HG02870 (cell line): ENCODE data around the gene GPC2.

Experiments used
- ATAC-seq: cut with Tn5 transposase; IDR thresholded peaks from one replicate; pipeline ENCODE4 v1.9.1; 2021; ENCODE audit warnings: mild to moderate bottlenecking, moderate library complexity; ENCODE audit not compliant: unreplicated experiment

GPC2 gene

GRCh38 chr7:100126239-100126930 lies 50.8 kb downstream of the GPC2 start:
- no peak for ATAC-seq

GRCh38 chr7:100124301-100125230 lies 52.6 kb downstream of the GPC2 start:
- ATAC-seq, result no peak

- ATAC-seq, result no peak
Measured at GRCh38 chr7:100122568-100122967, 54.6 kb downstream of the GPC2 start.

- no peak for ATAC-seq
Measured at GRCh38 chr7:100122067-100122466, 55.1 kb downstream of the GPC2 start.

- ATAC-seq, result no peak
Measured at GRCh38 chr7:100120733-100121036, 56.5 kb downstream of the GPC2 start.

GRCh38 chr7:100119970-100120732 lies 57.0 kb downstream of the GPC2 start:
- no peak for ATAC-seq
